AG09319 (cell line): ENCODE measurements around the gene OR2M4.

Source experiments
- DNase-seq: peaks from one replicate; pipeline ENCODE4 v3.0.0-alpha.2; 2010; ENCODE audit warnings: low read depth; ENCODE audit errors: extremely low read depth
- CTCF ChIP-seq: IDR thresholded peaks from 2 replicates; pipeline ENCODE4 v1.5.1; 2011; ENCODE audit warnings: low read depth, mild to moderate bottlenecking, inconsistent platforms, low read length, moderate library complexity

The OR2M4 gene

GRCh38 chr1:248231117-248231516 is at the start of gene OR2M4:
Gene OR2M4, plus strand, starts transcription at chr1:248231417. Its CDS starts 7,512 bp downstream, at chr1:248238929.
- DNase-seq, result no peak

GRCh38 chr1:248183996-248184395 is 47.2 kb upstream of the OR2M4 start:
- DNase-seq, result no peak
- no peak for TF ChIP-seq CTCF

More at GRCh38 chr1:248231117-248231516, at the start of gene OR2M4:
- TF ChIP-seq CTCF, result no peak

GRCh38 chr1:248187363-248187762 is 43.9 kb upstream of the OR2M4 start:
- no peak for DNase-seq
- TF ChIP-seq CTCF, result no peak

- no peak for TF ChIP-seq CTCF
- DNase-seq, result no peak
Measured at GRCh38 chr1:248189026-248189425, 42.2 kb upstream of the OR2M4 start.

GRCh38 chr1:248194117-248194516 is 37.1 kb upstream of the OR2M4 start:
- DNase-seq, result no peak
- no peak for TF ChIP-seq CTCF

GRCh38 chr1:248196965-248197364 is 34.3 kb upstream of the OR2M4 start, which contains the start of gene OR2M3:
Gene OR2M3, plus strand, starts transcription at chr1:248197265. Its CDS starts 5,803 bp downstream, at chr1:248203068.
- no peak for DNase-seq
- no peak for TF ChIP-seq CTCF

GRCh38 chr1:248215880-248216279 is 15.3 kb upstream of the OR2M4 start:
- DNase-seq, result no peak
- TF ChIP-seq CTCF, result no peak
